Measurements from ENCODE around the gene TRIM46. TPM values are rescaled to one million over a fixed set of nuclear protein-coding genes. Genes with fewer than 3 reads are reported as not detected.
"Not testable (repeated sequence)": the region's sequence is repeated elsewhere in the genome, so short reads cannot be mapped to it uniquely, and the experiment has no call there.

TRIM46 gene
- total and polyA plus RNA-seq, 2 experiments from 2014 or later = 8.1 to 15.4 TPM

DNA sequence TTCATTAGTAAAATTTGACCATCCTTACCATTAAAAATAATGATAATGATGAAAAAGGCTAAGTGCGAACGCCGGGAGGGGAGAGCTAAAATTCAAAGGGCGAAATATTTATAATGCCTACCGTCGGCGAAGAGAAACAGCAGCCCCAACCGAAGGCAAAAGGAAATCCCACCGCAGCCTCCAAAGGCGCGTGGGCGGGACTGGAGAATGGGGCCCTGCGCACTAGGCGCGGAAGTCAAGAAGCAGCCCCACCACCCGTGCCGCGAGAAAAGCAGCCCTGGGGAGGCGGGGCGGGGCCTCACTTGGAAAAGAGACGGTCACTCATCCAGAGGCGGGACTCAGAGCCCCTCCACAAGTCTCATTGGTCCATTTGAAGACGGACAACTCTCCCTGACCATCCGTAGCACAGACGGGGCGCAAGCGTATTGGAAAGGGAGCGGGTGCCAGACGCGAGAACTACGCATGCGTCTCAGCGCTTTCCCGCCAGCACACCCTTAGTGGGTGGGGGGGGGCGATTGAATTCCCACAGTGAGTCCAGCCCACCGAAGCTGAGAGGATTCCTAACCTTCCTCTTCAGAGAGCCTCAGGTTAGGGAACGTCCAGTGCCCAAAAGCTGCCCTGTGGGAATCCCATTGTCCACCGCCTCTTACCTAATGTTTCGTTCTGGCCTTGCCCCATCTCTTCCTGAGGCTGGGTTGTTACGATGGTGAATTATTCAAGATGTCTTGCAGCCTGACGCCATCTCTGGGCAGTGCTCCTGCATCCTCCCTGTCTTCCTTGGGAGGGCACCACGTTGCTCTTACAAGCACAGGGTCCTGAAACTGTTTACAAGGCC lies 53.8 kb downstream of the TRIM46 start:
- peak; percentile 94 for ATAC-seq
- peak overlapping the region; percentile 98 for H3K27ac Mint-ChIP-seq
- TF ChIP-seq, protein P1, sequence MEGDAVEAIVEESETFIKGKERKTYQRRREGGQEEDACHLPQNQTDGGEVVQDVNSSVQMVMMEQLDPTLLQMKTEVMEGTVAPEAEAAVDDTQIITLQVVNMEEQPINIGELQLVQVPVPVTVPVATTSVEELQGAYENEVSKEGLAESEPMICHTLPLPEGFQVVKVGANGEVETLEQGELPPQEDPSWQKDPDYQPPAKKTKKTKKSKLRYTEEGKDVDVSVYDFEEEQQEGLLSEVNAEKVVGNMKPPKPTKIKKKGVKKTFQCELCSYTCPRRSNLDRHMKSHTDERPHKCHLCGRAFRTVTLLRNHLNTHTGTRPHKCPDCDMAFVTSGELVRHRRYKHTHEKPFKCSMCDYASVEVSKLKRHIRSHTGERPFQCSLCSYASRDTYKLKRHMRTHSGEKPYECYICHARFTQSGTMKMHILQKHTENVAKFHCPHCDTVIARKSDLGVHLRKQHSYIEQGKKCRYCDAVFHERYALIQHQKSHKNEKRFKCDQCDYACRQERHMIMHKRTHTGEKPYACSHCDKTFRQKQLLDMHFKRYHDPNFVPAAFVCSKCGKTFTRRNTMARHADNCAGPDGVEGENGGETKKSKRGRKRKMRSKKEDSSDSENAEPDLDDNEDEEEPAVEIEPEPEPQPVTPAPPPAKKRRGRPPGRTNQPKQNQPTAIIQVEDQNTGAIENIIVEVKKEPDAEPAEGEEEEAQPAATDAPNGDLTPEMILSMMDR (conservative IDR thresholded peaks at IDR 0.05; ENCODE audit: low read depth in 2 of 2) = peak in 1 of 2 experiments; percentile 29; a peak in 2 of 4 replicates
- TF ChIP-seq POLR2AphosphoS5 (IDR thresholded peaks at IDR 0.05; ENCODE audit: low read depth) (peak; percentile 95), ZNF331 (CRISPR knock-in tag; IDR thresholded peaks at IDR 0.05; ENCODE audit: low read depth) (no peak)

DNA sequence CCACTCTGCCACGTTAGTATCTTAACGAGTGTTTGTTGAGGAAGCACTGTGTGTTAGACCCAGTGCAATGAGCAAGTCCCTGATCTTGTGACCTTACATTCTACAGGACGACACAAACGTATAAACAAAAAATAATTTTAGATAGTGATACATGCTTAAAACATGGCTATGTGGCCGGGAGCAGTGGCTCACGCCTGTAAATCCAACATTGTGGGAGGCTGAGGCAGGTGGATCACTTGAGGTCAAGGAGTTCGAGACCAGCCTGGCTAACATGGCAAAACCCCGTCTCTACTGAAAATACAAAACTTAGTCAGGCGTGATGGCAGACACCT lies 54.4 kb downstream of the TRIM46 start:
- Histone ChIP-seq H3K27ac (ENCODE audit: low read depth) (peak overlapping the region; percentile 87), H2AFZ (peak overlapping the region; percentile 29), H3F3A (replicated peaks; ENCODE audit: low read depth) (peaks cover 8% of the 10 kb centered on the region), H3K4me3 (peak overlapping the region; percentile 55), H3K27me3 (ENCODE audit: insufficient read depth) (no peaks in the 10 kb centered on the region; the same call in 1 of the 2 replicates), H3K79me2 (replicated peaks; ENCODE audit: insufficient read depth) (peaks cover 11% of the 10 kb centered on the region), H3K4me2 (peak overlapping the region; percentile 88), H4K20me1 (replicated peaks; ENCODE audit: insufficient read depth) (peaks cover 6% of the 10 kb centered on the region; the same call in 1 of the 2 replicates), H3K36me3 (ENCODE audit: insufficient read depth) (no peaks in the 10 kb centered on the region; the same call in 1 of the 2 replicates), H3K4me1 (ENCODE audit: insufficient read depth) (peaks cover 14% of the 10 kb centered on the region), H3K9me2 (ENCODE audit: insufficient read depth) (no peaks in the 10 kb centered on the region)
- Mint-ChIP-seq H3K4me1 (peaks cover 28% of the 10 kb centered on the region), H3K9me3 (no peaks in the 10 kb centered on the region), H3K36me3 (ENCODE audit: low read depth) (peaks cover 9% of the 10 kb centered on the region; the same call in 1 of the 3 replicates), H3K4me3 (peak overlapping the region; percentile 83), H3K27ac (peak overlapping the region; percentile 98), H3K27me3 (ENCODE audit: insufficient read depth, low read depth, poor library complexity) (peaks cover 29% of the 10 kb centered on the region)
- no peak for ATAC-seq
- no peak for DNase-seq (ENCODE audit: low spot score)
- TF ChIP-seq, protein P1 (conservative IDR thresholded peaks at IDR 0.05; ENCODE audit: low read depth in 2 of 2) = 0 out of 4 replicates have a peak, but pooled peaks of 1 of the 2 experiments have one; percentile 20
- TF ChIP-seq CREB1 (CRISPR knock-in tag; IDR thresholded peaks at IDR 0.05; ENCODE audit: low read depth) = no peak

More for the DNA sequence above, 53.8 kb downstream of the TRIM46 start:
- Mint-ChIP-seq H3K4me1 (peaks cover 28% of the 10 kb centered on the region), H3K36me3 (ENCODE audit: low read depth) (peaks cover 9% of the 10 kb centered on the region; the same call in 1 of the 3 replicates), H3K4me3 (peak overlapping the region; percentile 83), H3K27me3 (ENCODE audit: insufficient read depth, low read depth, poor library complexity) (peaks cover 26% of the 10 kb centered on the region), H3K9me3 (no peaks in the 10 kb centered on the region)
- Histone ChIP-seq H3K4me3 (peak overlapping the region; percentile 75), H3K4me1 (ENCODE audit: insufficient read depth) (peaks cover 14% of the 10 kb centered on the region), H2AFZ (peak overlapping the region; percentile 29), H3K27ac (ENCODE audit: low read depth) (peak overlapping the region; percentile 87), H3F3A (replicated peaks; ENCODE audit: low read depth) (peaks cover 8% of the 10 kb centered on the region), H3K27me3 (ENCODE audit: insufficient read depth) (no peaks in the 10 kb centered on the region; the same call in 1 of the 2 replicates), H3K36me3 (ENCODE audit: insufficient read depth) (no peaks in the 10 kb centered on the region; the same call in 1 of the 2 replicates), H3K79me2 (replicated peaks; ENCODE audit: insufficient read depth) (peaks cover 11% of the 10 kb centered on the region), H3K9me2 (ENCODE audit: insufficient read depth) (no peaks in the 10 kb centered on the region), H3K4me2 (peak overlapping the region; percentile 88), H4K20me1 (replicated peaks; ENCODE audit: insufficient read depth) (peaks cover 6% of the 10 kb centered on the region; the same call in 1 of the 2 replicates)
- peak; percentile 99 for DNase-seq (ENCODE audit: low spot score)

DNA sequence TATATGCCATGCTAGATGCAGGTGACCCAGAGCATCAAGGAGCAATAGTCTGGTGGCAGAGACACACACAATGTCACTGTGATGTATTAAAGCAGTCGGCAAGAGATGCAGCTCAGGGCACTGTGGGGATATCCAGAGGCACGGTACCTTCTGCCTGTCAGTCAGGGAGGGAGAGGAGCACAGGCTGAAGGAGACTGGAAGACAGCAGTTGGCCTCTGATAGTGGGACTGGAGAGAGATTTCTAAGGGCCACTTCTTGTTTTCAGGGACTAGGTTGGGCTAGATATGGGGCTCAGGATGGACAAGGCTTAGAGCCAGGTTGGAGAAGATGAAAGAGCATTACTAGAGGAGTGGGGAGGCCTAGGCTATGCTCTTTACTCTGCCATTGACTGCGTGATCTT lies 57.7 kb downstream of the TRIM46 start:
- H3K27ac ChIP-seq (ENCODE audit: low read depth); H3K27ac Mint-ChIP-seq; H3K27me3 ChIP-seq (ENCODE audit: insufficient read depth); H3K4me1 ChIP-seq (ENCODE audit: insufficient read depth); H3K4me3 Mint-ChIP-seq; H3K4me2 ChIP-seq; H3F3A ChIP-seq (replicated peaks; ENCODE audit: low read depth); ATAC-seq; H3K9me2 ChIP-seq (ENCODE audit: insufficient read depth); H3K9me3 Mint-ChIP-seq; H3K36me3 ChIP-seq (ENCODE audit: insufficient read depth); H3K36me3 Mint-ChIP-seq (ENCODE audit: low read depth); H3K4me3 ChIP-seq; DNase-seq (ENCODE audit: low spot score); H4K20me1 ChIP-seq (replicated peaks; ENCODE audit: insufficient read depth); H2AFZ ChIP-seq; H3K79me2 ChIP-seq (replicated peaks; ENCODE audit: insufficient read depth): not testable (repeated sequence)
- H3K27me3 Mint-ChIP-seq (ENCODE audit: insufficient read depth, low read depth, poor library complexity) = peaks cover 26% of the 10 kb centered on the region
- peaks cover 13% of the 10 kb centered on the region for H3K4me1 Mint-ChIP-seq

DNA sequence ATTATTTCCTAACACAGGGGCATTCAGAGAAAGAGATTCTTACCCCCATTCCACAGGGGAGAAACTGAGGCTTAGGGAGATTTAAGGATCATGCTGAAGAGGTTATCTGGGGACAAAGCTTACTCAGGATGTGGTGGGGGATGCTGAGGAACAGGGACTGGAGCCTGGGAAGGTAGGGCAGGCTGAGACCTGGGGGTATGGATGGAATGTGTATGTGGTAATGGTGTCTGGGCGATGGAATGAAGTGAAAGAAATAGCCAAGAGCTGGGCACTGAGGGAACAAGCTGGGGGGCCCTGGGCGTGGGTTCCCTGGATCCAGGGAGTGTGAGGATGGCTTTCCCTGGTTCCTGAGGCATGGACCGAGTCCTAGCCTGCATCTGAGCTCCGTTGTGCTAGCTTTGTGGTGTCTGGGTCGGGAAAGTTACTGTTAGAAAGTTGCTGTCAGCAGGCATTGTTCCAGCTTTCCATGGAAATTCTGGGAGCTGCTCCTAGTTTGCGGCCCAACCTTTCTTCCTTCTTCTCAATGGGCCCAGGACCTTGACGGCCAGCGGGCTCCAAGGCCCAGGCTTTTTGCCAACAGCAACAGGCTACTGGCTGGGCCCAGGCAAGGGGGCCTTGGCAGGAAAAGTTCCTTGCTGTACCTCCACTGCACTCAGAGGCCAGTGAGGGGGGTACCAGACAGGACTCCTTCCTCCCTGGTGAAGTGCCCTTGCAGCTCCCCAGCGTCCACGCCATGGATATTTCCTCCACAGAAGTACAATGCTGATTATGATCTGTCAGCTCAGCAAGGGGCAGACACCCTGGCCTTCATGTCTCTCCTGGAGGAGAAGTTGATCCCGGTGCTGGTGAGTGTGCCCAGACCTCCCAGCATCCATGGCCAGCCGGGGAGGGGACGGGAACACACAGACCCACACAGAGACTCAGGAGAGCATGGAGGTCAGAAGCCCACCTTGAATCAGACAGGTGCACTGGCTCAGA lies 58.6 kb downstream of the TRIM46 start:
- not testable (repeated sequence) for DNase-seq (ENCODE audit: low spot score)

More for the DNA sequence above, 58.6 kb downstream of the TRIM46 start:
- H3K36me3 Mint-ChIP-seq (ENCODE audit: low read depth) = peaks cover 11% of the 10 kb centered on the region; the same call in 2 of the 3 replicates
- not testable (repeated sequence) for H4K20me1 ChIP-seq (replicated peaks; ENCODE audit: insufficient read depth); H3K27ac ChIP-seq (ENCODE audit: low read depth); H3K27ac Mint-ChIP-seq; H3K27me3 ChIP-seq (ENCODE audit: insufficient read depth); H3K4me3 Mint-ChIP-seq; H3K4me3 ChIP-seq; H3K79me2 ChIP-seq (replicated peaks; ENCODE audit: insufficient read depth); H3K4me1 ChIP-seq (ENCODE audit: insufficient read depth); H3K36me3 ChIP-seq (ENCODE audit: insufficient read depth); H3K4me1 Mint-ChIP-seq; H3K9me3 Mint-ChIP-seq; H3F3A ChIP-seq (replicated peaks; ENCODE audit: low read depth); H2AFZ ChIP-seq; H3K9me2 ChIP-seq (ENCODE audit: insufficient read depth); H3K4me2 ChIP-seq; ATAC-seq
- peaks cover 20% of the 10 kb centered on the region for H3K27me3 Mint-ChIP-seq (ENCODE audit: insufficient read depth, low read depth, poor library complexity)

Data from GM23338 (cell line).